HG03432 (cell line): ENCODE measurements around the gene ACAP3.

Experiments used
- ATAC-seq: cut with Tn5 transposase; IDR thresholded peaks from one replicate; pipeline ENCODE4 v1.9.1; 2021; ENCODE audit warnings: mild to moderate bottlenecking, moderate library complexity; ENCODE audit not compliant: unreplicated experiment

ACAP3 gene

DNA sequence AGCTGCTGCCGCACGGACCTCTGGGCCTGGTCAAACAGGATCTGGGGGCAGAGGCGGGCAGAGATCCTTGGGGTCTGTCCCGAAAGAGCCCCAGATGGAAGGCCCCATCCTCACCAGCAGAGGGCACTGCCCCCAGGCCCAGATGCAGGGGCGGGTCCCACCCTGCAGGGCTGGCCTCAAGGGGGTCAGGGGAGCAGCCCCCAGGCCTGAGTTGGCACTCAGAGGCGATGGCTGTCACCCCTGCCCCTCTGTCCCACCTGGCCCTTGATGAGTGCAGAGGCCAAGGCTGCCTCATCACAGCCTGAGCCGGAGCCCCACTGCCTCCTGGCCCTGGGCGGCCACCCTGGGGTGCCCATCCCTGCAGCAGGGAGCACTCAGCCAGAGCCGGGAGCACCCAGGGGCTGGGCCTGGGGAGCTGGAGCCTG is 5.7 kb downstream of the ACAP3 start:
- no peak for ATAC-seq

DNA sequence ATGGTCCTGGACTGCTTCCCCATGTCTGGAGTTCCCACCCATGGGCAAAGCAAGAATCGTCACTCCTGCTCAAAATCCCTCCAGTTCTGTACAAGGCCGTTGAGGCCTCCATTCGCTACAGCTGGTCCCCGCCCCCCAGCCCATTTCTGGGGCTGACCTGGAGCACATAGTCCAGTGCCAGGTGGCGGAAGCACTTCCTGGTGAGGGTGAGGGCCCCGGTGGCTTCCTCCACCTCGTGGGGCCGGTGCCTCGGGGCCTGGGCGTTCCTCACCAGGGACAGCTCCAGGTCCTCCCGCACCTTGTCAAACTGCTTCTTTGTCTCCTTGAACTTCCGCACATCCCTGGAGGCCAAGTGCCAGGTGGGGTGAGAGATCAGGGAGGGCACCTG is 7.4 kb downstream of the ACAP3 start:
- ATAC-seq: no peak

DNA sequence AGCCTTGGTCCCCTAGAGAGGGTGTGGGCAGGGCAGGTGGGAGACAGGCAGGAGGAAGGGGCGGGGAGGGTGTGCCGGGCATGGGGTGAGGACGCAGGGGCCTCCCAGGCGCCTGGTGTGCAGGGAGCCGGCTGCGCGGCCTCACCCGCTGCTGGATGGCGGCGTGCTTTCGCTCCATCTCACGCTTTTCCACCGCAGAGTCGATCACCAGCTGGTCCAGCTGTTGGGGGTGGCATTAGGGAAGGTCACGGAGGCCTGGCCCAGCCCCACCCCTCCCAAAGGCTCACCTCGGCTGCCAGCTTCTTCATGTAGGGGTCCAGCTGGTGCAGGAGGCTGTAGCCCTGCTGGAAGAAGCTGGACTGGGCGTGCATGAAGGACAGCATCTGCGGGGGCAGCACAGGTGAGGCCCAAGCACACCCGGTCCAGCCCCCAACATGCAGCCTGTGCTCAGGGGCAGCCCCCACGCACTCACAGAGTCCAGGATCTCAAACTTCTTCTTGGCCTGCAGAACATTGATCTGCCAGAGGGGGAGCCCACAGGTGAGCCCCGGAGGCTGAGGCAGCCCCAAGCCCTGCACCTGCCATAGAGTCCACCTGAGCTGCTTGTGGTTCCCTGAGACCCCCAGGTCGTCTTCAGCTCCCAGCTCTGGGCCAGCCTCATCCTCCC is 7.9 kb downstream of the ACAP3 start:
- ATAC-seq: no peak

DNA sequence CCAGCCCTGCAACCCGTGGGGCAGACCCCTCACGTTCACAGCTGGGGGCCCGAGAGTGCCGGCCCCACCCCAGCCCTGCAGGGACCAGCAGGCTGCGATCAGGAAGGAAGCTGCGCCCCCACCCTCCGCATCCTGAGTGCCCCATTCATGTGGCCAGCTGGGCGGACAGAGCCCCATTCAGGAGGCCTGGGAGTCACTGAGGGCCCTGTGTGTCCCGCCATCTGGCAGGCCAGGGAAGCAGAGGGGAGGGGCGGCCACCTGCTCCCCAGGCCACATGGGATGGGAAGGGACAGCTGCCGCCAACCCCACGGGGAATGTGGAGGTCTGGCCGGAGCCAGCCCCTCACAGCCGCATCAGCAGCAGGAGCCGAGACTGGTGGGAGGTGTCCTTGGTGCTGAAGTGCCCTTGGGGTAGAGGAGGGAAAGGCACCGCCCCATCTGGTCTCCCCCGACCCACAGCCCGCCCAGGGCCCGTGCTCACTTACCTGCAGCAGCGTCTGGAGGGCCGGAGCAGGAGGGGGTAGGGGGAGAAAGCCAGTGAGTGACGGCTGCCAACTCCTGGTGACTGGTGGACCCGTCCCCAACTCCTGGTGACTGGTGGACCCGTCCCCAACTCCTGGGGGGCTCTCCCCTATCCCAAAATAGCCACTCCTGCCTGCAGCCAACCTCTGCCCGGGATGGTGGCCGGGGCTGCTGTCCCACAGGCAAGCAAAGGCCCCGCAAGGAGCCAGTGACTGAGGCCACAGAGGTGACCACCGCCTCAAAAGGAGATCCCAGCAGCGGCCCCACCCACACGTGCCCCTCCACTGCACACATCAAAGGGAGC is 8.7 kb downstream of the ACAP3 start:
- no peak for ATAC-seq

DNA sequence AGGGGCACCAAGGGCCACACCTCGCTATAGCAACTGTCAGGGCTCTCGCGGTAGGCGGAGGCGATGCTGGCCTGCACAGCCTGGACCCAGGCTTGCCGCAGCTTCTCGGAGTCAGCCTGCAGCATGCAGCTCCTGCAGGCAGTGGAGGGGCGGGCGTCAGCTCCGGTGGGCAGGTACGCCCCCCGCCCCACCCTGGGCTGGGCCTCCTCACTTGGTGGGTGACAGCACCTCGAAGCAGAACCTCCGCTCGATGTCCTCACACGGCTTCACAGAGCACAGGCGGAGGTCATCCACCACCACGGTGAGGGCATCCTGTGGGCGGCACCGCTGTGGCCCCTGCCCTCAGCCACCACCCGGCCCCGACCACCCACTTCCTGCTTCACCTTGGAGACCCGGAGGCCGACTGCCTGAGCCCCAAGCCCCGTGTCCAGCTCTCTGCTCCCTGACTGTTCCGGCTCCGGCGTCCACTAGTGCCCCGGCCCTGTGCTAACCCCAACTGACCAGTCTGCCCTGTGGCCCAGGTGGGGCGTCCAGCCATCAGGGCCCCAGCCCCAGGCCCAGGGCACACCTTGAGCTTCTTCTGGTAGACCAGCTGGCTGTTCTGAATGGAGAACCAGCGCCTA is 9.8 kb downstream of the ACAP3 start:
- no peak for ATAC-seq

DNA sequence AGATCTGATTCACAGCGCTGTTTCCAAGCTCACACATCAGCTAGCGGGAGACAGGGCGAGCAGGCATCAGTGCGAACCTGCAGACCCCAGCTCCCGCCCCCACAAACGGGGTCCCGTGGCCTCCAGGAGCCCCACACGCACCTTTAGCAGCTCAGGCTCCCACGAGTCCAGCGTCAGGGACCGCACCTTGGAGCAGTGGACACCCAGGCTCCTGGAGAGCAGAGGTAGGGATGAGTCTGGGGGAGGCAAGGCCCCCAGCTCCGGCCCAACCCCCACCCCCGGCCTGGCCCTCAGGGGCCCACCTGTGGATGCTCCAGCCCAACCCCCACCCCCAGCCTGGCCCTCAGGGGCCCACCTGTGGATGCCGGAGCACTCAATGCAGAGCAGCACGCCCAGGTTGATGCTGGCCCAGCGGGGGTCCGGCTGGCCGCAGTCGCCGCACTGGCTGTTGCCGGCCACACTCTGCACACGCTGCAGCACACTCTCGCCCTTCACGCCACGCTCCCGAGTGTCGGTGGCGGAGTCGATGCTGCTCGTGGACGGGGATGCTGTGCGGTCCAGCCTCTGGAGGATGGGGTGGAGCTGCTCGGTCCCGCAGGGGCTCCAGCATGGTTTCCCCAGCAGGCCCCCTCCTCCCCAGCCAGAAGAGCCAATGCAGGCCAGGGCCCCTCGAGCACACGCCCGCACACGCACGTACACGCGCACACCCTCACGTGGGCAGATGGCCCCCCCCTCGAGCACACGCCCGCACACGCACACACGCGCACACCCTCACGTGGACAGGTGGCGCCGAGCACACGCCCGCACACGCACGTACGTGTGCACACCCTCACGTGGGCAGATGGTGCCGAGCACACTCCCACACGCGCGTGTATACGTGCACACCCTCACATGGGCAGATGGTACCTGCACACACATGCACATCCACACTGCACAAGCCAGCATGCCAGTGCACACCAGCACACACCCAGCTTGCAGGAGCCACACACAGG is 11.4 kb downstream of the ACAP3 start:
- ATAC-seq: no peak

DNA sequence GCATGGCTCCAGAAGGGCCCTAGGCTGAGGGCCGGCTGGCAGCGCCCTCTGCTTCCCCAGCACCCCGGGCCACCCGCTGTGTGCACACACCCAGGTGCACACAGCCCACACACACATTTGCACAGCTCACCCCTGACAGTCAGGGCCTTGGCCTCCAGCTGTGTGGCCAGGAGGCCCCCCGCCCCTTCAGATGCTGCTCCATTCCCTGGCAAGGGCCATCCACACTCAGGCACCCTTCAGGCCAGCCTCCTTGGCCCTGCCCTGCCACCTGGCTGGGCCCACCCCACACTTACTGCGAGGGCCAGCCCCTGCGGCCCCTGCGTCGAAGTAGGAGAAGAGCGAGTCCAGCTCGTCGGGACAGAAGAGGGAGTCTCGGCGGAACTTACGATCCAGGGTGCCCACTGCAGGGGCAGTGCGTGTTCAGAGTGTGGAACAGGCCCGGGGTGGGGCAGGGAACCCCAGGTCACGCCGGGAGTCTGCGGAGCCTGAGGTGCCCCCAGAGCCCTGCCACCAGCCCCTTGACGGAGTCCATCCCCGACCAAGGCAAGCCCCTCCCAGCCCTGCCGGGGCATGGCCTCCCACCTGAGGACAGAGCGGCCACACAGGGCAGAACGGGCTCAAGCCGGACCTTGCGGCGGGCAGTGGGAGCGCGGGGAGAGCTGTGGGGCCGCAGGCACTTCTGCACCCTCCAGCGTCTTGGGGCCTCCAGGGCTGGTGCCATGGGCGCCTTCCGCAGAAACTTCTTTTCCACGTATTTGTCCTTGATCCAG is 12.4 kb downstream of the ACAP3 start:
- no peak for ATAC-seq

DNA sequence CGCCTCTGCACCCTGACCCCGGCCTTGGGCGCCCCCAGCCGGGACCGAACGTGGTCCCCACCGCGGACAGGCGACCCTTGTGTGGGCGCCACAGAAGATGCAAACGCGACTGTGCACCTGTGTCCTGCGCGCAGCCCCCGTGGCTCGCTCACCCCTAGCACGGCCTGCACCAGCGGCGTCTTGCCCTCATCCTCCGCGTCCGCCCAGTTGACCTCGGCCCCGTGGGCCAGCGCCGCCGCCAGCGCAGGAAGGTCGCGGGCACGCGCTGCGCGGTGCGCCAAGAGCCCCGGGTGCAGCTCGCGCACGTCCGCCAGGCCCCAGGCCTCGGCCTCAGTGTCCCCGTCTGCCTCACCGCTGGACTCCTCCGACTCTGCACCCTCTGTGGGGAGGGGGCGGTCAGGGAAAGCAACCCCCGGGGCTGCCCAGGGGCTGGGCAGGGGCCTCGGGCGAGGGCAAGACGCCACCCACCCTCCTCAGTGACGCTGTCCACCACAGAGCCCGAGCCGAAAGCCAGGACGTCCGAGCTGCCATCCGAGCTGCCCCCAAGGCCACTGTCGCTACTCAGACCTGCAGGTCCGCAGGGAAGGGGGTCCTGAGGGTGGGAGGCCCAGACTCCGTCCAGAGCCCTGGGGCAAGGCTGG is 13.4 kb downstream of the ACAP3 start:
- no peak for ATAC-seq

DNA sequence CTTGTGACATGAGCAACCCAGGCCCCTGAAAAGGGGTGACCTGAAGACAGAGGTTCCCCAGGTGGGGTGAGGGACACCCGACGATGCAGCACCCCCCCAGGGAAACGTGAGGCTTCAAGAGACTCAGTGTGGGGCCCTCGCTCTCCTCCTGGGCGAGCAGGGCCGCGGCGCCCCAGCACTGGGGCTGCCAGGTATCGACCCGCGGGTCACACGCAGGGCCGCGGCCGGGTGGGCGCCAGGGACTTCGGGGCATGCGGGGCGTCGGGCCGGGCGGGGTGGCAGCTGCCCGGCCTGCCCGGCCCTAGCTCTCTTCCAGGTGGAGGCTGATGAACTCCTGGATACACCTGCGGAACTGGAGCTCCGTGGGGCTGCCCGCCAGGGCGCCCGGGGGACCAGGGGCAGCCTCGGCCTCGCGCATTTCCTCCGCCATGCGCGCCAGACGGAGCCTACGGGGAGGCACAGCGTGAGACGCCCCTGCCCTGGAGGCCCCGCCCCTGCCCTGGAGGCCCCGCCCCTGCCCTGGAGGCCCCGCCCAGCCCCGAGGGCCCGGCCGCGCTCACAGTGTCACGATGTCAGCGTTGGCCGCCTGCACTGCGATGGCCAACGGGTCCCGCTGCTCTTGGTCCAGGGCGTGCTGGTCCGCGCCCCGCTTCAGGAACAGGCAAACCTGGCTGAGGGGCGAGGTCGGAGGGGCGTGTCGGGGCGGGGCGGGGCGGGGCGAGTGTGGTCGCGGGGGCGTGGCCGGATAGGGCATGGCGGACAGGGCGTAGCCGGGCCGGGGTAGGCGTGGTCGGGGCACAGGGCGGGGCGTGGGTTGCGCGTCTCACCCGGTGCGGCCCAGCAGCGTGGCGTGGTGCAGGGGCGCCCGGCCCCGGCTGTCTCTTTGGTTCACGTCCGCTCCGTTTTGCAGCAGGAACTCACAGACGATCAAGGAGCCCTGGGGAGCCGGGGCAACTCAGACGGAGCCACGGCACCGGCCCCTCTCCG is 14.2 kb downstream of the ACAP3 start:
- no peak for ATAC-seq

DNA sequence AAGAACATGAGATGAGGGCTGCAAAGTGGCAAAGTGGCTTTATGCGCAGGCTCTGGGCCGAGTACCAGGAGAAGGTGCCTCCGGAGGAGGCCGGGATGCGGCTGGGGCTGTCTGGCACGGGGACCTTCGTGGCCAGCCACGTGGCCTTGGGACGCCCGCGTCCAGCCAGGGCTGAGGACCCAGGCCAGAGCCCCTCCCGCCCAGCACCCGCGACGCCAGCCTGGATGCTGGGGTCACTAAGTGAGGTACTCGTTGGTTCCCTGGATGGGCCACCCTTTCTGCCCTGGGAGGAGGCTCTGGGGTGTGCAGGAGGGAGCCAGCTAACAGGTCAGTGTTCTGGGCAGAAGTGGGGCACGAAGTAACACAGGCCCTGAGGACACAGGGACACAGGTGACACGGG is 14.9 kb downstream of the ACAP3 start:
- ATAC-seq: no peak

DNA sequence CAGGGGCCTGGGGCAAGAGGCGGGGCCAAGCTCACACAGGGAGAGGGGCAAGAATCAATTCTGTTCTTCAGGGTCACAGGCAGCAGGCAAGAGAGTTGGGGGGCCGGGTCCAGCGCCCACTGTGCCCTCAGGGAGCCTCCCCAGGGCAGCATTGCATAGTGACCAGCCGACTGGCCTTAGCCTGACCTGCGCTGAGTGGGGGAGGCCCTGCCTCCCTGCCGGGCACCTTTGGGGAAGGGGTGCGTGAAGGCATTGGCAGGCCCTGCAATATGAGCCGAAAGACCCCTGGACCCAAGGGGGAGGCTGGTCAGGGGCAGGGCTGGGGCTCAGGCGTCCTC is 15.3 kb downstream of the ACAP3 start:
- no peak for ATAC-seq

DNA sequence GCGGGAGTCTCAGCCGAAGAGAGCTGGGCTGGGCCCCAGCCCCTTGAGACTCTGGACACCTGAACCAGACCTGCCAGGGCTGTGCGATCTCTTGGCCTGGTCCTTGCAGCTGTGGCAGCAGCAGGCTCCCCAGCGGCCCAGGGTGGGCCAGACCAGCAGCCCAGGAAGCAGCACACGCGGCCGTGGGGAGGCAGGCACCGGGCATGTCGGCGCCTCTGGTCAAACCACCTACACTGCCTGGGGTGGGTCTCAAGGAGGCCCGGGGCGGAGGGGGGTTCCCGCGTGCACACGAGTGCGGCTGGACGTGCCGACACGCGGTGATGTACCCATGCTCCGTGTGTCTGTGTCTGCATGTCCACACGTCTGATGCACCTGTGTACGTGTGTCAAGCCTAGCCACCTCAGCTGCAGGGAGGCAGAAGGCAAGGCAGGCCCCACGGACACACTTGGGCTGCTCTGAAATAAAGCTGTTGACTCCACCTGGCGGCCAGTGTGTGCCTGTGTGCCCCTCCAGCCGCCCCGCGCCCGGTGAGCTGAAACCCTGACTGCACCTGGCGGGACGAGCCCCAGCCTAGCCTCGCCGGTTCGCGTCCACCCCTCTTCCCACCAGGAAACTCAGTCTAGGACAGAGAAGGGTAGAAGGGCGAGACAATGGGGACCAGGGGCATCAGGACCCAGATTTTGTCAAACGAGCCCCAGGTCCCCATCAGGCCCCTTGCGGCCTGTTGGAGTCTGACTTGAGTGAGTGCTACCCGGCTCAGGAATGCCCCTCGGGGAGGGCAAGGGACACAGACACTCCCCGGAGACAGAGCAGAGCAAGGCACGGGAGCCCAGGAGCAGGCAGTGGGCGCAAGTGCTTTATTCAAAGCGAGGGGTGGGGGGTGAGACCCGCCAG is 15.9 kb downstream of the ACAP3 start:
- peak; percentile 48 for ATAC-seq

DNA sequence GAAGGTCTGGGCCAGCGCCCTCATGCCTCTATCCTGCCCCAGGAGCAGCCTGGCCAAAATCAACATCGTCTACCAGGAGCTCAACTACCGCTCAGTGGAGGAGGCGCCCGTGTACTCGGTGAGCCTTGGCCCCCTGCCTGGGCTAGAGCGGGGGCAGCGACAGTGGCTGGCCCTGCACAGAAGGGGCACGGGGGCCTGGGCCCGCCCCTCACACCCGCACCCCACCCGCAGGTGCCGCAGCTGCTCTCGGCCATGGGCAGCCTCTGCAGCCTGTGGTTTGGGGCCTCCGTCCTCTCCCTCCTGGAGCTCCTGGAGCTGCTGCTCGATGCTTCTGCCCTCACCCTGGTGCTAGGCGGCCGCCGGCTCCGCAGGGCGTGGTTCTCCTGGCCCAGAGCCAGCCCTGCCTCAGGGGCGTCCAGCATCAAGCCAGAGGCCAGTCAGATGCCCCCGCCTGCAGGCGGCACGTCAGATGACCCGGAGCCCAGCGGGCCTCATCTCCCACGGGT is 16.7 kb downstream of the ACAP3 start:
- no peak for ATAC-seq

DNA sequence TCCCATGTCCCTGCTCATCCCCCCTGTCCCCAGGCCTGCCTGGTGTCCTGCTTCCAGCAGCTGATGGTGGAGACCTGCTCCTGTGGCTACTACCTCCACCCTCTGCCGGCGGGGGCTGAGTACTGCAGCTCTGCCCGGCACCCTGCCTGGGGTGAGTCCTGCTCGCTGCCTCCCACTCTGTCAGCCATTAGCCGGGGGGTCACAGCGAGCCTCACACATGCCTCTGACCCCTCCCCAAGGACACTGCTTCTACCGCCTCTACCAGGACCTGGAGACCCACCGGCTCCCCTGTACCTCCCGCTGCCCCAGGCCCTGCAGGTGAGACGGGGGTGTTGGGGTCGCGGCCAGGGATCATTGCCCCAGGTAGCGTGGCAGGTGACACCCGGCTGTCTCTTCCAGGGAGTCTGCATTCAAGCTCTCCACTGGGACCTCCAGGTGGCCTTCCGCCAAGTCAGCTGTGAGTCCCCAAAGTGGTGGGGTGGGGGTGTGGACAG is 17.4 kb downstream of the ACAP3 start:
- no peak for ATAC-seq

DNA sequence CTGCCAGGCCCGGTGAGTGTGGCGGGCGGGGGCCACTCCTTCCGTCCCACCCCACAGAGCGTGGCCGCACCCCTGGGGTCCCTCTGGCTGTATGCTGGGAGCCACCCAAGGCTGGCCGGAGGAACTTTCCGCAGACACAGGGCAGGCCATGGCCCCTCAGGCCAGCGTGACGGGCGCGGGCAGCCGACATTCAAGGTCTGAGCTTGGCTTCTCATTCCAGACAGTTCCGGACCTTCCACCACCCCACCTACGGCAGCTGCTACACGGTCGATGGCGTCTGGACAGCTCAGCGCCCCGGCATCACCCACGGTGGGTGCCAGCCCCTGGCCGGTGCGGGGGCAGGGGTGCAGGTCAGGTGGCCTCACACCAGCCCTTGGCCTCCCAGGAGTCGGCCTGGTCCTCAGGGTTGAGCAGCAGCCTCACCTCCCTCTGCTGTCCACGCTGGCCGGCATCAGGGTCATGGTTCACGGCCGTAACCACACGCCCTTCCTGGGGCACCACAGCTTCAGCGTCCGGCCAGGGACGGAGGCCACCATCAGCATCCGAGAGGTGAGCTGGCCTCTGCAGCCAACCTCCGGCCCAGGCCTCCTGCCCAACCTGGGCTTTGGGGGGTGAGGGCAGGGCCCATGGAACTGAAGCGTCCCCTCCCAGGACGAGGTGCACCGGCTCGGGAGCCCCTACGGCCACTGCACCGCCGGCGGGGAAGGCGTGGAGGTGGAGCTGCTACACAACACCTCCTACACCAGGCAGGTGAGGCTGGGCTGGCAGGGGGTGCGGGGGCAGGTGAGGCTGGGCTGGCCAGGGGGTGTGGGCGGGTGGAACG is 20.2 kb downstream of the ACAP3 start:
- ATAC-seq: no peak
